Measurements from ENCODE around the gene C18orf54.

DNA sequence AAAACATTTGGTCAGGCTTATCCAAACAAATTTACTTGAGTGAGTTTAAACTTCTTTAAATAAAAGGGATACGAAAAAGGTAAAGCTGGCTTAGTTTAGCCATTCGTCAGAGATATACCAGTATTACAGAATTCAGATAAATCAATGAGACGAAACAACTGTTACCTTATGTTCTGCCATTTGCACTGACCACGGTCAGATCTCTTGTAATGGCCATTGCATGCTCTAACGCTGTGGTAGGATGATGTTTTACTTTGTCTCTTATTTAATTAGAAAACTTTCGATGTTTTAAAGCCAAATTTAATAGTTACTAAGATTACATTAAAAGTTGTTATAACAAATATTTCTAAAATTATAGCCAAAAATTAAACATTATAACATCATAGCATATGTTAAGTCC, 1.5 kb downstream of the C18orf54 start:
- TF ChIP-seq, protein P1, sequence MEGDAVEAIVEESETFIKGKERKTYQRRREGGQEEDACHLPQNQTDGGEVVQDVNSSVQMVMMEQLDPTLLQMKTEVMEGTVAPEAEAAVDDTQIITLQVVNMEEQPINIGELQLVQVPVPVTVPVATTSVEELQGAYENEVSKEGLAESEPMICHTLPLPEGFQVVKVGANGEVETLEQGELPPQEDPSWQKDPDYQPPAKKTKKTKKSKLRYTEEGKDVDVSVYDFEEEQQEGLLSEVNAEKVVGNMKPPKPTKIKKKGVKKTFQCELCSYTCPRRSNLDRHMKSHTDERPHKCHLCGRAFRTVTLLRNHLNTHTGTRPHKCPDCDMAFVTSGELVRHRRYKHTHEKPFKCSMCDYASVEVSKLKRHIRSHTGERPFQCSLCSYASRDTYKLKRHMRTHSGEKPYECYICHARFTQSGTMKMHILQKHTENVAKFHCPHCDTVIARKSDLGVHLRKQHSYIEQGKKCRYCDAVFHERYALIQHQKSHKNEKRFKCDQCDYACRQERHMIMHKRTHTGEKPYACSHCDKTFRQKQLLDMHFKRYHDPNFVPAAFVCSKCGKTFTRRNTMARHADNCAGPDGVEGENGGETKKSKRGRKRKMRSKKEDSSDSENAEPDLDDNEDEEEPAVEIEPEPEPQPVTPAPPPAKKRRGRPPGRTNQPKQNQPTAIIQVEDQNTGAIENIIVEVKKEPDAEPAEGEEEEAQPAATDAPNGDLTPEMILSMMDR (IDR thresholded peaks at IDR 0.05) = no peak
- TF ChIP-seq POLR2A (IDR thresholded peaks at IDR 0.05) = no peak
- TF ChIP-seq POLR2AphosphoS5 (IDR thresholded peaks at IDR 0.05) = no peak
- TF ChIP-seq EP300 (IDR thresholded peaks at IDR 0.05) = no peak
